Raji (cell line): Measurements from ENCODE around the gene CHID1.
A peak's percentile ranks its signal among the peaks of the same experiment; 100 is the strongest.

ENCODE experiments used
- POLR2A ChIP-seq: IDR thresholded peaks from 2 replicates; pipeline ENCODE4 v1.6.1; 2011; ENCODE audit warnings: low read depth, low read length, control low read depth; ENCODE audit not compliant: insufficient read depth

Gene CHID1

GRCh38 chr11:836700-837099 lies 73.9 kb downstream of the CHID1 start:
- 0 out of 2 replicates have a peak, but pooled peaks have one; percentile 13 for TF ChIP-seq POLR2A

- TF ChIP-seq POLR2A = no peak
Measured at GRCh38 chr11:836274-836673, 74.3 kb downstream of the CHID1 start.

- TF ChIP-seq POLR2A = no peak
Measured at GRCh38 chr11:834371-835316, 76.0 kb downstream of the CHID1 start.

- TF ChIP-seq POLR2A = no peak
Measured at GRCh38 chr11:833849-834311, 76.7 kb downstream of the CHID1 start.

DNA sequence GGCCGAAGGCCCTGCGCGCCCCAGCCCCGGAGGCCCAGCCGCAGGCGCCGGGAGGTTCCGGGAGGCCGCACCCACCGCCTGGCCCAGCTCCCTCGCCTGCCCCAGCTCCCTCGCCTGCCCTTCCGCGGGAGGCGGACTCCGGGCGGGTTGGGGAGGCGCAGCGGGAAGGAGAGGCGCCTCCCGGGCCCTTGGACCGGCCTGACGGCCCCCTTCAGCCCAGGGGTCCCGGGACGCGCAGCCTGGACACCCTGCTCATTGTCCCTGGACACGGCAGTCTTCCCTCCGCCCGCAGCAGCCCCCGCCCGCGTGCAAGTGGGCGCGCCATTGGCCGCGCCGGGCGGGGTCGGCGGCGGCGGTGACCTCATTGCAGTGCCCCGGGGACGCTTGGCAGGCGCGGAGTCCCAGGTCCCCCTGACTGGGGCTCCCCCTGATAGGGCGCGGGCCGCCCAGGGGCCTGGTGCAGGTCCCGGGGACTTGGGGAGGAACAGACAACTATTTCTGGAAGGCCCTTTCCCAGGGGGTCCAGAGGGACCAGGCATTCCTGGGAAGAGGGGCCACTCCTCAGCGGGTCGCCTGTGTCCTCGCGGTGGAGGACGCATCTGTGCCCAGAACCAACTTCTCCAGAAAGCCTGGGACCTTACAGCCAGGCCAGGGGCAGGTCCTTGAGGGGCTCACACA lies 77.4 kb downstream of the CHID1 start:
- TF ChIP-seq POLR2A = no peak

DNA sequence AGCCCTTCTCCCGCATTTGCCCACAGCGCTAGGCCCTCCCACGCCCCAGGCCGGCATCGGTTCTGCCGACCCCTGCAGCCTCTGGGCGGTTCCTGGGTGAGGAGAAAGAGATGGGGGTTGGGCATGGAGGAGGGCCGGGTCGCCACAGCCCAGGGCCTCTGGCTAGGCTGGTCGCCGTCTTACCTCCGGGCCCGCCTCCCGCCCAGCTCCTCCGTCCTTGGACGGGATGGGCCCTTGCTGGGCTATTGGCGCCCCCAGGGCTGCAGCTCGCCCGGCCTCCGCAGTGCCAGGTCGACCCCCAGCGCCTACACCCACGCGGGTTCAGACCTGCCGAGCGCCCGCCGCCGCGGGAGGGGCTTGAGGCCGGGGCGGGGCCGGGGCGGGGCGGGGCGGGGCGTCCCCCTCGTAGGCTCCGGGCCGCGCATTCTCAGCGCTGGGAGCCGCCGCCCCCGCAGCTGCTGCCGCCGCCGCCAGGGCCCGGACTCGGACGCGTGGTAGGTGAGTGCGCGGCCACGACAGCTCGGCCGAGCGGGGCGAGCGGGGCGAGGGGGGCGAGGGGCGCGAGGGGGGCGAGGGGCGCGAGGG lies 78.0 kb downstream of the CHID1 start, which contains the start of gene CD151:
TSS of gene CD151 (plus strand) at position 424 of the 585 bp plus-strand sequence. CDS start 3,118 bp downstream, outside the sequence.
- TF ChIP-seq POLR2A = peak; percentile 62

GRCh38 chr11:831961-832528 lies 78.6 kb downstream of the CHID1 start:
- no peak for TF ChIP-seq POLR2A

- no peak for TF ChIP-seq POLR2A
Measured at GRCh38 chr11:831118-831864, 79.3 kb downstream of the CHID1 start.

DNA sequence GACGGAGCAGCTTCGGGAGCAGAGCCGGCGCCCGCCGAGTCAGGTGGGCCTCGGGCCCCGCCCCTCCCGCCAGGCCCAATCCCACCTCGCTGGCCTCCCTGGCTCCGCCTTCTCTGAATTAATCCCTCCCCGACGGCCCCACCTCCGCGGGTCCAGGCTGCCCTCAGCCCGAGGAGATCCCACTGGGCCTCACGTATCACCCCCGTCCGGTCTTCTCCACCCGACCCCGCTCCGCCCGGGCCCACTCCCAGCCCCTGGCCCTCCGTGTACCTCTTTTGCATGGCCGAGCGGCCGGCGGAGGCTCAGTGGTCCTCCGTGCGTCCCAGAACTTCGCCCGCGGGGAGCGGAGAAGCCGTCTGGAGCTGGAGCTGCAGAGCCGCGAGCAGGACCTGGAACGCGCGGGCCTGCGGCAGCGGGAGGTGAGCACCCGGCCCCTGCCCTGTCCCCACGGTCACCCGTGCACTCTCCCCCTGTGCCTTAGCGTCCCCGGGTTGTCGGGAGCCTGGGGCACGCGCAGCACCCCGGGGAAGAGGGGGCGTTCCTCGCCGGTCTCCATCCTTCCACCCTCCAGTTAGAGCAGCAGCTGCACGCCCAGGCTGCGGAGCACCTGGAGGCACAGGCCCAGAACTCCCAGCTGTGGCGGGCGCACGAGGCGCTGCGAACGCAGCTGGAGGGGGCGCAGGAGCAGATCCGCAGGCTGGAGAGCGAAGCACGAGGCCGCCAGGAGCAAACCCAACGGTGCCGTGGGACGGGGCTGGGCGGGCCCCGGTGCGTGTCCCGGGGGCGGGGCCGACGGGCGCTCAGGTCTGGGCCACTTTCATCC lies 80.1 kb downstream of the CHID1 start:
- no peak for TF ChIP-seq POLR2A

GRCh38 chr11:829847-830294 lies 80.7 kb downstream of the CHID1 start:
- TF ChIP-seq POLR2A = peak; percentile 30; the same call in 1 of the 2 replicates

DNA sequence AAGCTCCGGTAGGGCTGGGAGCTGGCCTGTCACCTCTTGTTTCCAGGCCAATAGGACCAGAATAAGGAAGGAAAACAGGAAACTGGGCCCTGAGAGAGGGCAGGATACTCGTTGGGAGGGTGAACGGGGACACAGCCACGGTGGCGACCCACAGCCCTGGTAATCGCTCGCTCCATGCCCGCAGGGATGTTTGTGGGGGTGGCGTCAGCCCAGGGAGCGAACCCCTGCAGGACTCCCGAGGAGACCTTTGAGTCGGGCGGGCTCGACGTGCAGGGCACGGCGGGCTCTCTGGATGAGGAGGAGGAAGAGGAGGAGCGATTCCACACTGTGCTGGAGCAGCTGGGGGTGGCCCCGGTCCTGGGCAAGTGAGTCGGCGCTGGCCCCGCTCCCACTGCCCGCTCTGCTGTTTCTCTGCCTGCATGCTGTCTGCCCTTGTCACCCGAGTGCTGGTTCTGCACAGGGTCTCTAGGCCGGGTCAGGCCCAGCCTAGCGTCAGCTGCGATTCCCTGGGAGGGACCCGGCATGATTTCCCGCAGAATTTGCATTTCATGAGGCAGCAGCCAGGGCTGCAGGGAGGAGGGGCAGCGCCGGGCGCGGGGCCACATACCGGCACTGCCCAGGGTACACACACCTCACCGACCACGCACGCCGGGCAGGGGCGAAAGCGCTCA lies 81.3 kb downstream of the CHID1 start:
- no peak for TF ChIP-seq POLR2A

DNA sequence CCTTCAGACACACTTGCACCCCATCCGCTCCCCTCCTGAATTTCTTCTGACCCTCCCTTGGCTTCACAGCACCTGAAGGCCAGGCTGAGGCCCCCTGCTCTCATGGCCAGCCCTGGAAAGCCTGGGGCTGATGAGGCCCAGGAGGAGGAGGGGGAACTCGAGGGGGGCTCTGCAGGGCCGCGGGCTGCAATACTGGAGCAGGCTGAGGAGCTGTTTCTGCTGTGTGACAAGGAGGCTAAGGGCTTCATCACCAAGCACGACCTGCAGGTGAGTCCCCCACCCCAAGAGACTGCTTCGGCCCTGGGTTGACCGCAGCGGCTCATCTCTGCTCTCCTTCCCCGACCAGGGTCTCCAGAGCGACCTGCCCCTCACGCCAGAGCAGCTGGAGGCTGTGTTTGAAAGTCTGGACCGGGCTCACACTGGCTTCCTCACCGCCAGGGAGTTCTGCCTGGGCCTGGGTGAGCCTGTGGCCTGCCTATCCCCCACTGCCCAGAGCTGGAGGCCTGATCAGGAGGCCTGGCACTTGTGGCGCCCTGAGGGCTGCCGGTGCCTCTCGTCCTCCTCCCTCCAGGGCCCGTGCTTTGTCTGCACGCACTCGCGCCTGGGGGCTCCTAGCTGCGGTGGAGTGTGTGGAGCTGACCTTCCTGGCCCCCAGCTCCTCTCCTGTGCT lies 82.0 kb downstream of the CHID1 start:
- TF ChIP-seq POLR2A = no peak

GRCh38 chr11:827897-828192 lies 82.8 kb downstream of the CHID1 start, which contains the start of gene CRACR2B:
TSS of gene CRACR2B (plus strand) at chr11:827919. CDS start at chr11:828608, 689 bp downstream.
- TF ChIP-seq POLR2A = peak; percentile 13; the same call in 1 of the 2 replicates
